ENCODE results near the gene UNC119.

DNA sequence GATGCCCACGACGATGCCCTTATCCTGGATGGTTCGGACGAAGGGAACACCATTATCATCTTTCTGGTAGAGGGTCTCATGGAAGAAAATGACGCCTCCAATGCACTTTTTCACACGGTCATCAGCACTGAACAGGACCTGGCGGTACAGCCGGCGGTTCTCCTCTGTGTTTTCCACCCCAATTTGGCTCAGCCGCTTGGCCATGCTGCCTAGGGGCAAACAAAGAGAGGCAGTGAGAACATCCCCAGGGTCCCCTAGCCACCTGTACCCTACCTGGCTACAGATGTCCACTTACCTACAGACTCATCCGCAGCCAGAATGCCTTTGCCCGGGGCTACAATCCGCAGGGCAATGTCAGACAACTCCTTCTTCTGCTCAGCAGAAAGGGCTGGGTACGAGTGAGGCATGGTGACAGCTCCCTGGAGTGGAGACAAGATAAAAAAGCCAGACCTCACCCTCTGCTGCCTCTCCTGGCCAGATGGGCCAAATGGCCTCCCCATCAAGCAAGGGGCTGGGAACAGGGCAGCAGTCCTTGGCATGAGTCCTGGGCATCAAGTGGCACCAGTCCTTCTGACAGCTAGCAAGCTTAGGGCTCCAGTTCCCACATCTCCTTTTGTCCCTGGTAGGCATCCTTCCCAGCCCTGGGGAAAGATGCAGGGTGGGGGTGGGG, 22.8 kb upstream of the UNC119 start:
- TF ChIP-seq CTCF (IDR thresholded peaks at IDR 0.05; ENCODE audit: poor library complexity, severe bottlenecking) (no peak), SMC3 (conservative IDR thresholded peaks at IDR 0.05; ENCODE audit: poor library complexity) (no peak), POLR2AphosphoS5 (IDR thresholded peaks at IDR 0.05) (no peak), EP300 (conservative IDR thresholded peaks at IDR 0.05; ENCODE audit: poor library complexity, severe bottlenecking) (no peak), RAD21 (conservative IDR thresholded peaks at IDR 0.05) (no peak), TAF1 (IDR thresholded peaks at IDR 0.05; ENCODE audit: low read depth) (no peak)

Data from neural cell (in vitro differentiated cells).